Stimulated activated CD4-positive, alpha-beta T cell treated with anti-CD3 and anti-CD28 coated beads, Interleukin-1b, Interleukin-23, amount 100 ng/mL, for 24 hours (primary cell): ENCODE measurements around the gene PHLDA3.

Source experiments
- DNase-seq, 4 experiments: peaks; one replicate each; pipeline ENCODE4 v3.0.0-alpha.2; 2020; ENCODE audit warnings: low read depth in 4 of 4, low spot score in 1 of 4

The PHLDA3 gene

GRCh38 chr1:201466492-201466891 lies 2.5 kb downstream of the PHLDA3 start:
- DNase-seq, result no peak

- no peak for DNase-seq
Measured at GRCh38 chr1:201465698-201466290, 3.2 kb downstream of the PHLDA3 start.

GRCh38 chr1:201463071-201463552 lies 5.9 kb downstream of the PHLDA3 start:
- no peak for DNase-seq

- no peak for DNase-seq
Measured at GRCh38 chr1:201461645-201462441, 7.1 kb downstream of the PHLDA3 start.

- no peak for DNase-seq
Measured at GRCh38 chr1:201460814-201461644, 8.0 kb downstream of the PHLDA3 start.

GRCh38 chr1:201459775-201460174 lies 9.2 kb downstream of the PHLDA3 start:
- no peak for DNase-seq

- DNase-seq, result no peak
Measured at GRCh38 chr1:201459052-201459451, 9.9 kb downstream of the PHLDA3 start.

- no peak for DNase-seq
Measured at GRCh38 chr1:201457508-201457960, 11.5 kb downstream of the PHLDA3 start.

GRCh38 chr1:201456499-201457309 lies 12.3 kb downstream of the PHLDA3 start:
- DNase-seq, result no peak

GRCh38 chr1:201455098-201455497 lies 13.9 kb downstream of the PHLDA3 start:
- no peak for DNase-seq

- no peak for DNase-seq
Measured at GRCh38 chr1:201454608-201455007, 14.4 kb downstream of the PHLDA3 start.

GRCh38 chr1:201452866-201453265 lies 16.1 kb downstream of the PHLDA3 start:
- DNase-seq, result no peak

GRCh38 chr1:201450721-201451291 lies 18.2 kb downstream of the PHLDA3 start:
- no peak for DNase-seq

- DNase-seq, result no peak
Measured at GRCh38 chr1:201448990-201449389, 20.0 kb downstream of the PHLDA3 start.

GRCh38 chr1:201447903-201448871 lies 20.8 kb downstream of the PHLDA3 start:
- DNase-seq, result peak in 3 of 4 experiments; percentile 39 to 51 (median 41)

GRCh38 chr1:201445310-201445709 lies 23.7 kb downstream of the PHLDA3 start:
- no peak for DNase-seq

GRCh38 chr1:201444792-201445191 lies 24.2 kb downstream of the PHLDA3 start:
- no peak for DNase-seq

- no peak for DNase-seq
Measured at GRCh38 chr1:201443747-201444146, 25.2 kb downstream of the PHLDA3 start.

GRCh38 chr1:201436969-201437368 lies 32.0 kb downstream of the PHLDA3 start:
- DNase-seq, result no peak
